Measurements from ENCODE around the gene METAP1.

- TF ChIP-seq, protein P1, sequence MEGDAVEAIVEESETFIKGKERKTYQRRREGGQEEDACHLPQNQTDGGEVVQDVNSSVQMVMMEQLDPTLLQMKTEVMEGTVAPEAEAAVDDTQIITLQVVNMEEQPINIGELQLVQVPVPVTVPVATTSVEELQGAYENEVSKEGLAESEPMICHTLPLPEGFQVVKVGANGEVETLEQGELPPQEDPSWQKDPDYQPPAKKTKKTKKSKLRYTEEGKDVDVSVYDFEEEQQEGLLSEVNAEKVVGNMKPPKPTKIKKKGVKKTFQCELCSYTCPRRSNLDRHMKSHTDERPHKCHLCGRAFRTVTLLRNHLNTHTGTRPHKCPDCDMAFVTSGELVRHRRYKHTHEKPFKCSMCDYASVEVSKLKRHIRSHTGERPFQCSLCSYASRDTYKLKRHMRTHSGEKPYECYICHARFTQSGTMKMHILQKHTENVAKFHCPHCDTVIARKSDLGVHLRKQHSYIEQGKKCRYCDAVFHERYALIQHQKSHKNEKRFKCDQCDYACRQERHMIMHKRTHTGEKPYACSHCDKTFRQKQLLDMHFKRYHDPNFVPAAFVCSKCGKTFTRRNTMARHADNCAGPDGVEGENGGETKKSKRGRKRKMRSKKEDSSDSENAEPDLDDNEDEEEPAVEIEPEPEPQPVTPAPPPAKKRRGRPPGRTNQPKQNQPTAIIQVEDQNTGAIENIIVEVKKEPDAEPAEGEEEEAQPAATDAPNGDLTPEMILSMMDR (IDR thresholded peaks at IDR 0.05; ENCODE audit: low read depth, low read length, poor library complexity, severe bottlenecking): no peak
- no peak for TF ChIP-seq EZH2phosphoT487 (IDR thresholded peaks at IDR 0.05; ENCODE audit: borderline replicate concordance, low read length)
These were observed 37.5 kb upstream of the METAP1 start for GRCh38 chr4:98958065-98958464.

Data from DOHH2 (cell line).